ENCODE data around the gene CHAT.

CHAT gene

GRCh38 chr10:49596836-49597235 is 17.0 kb upstream of the CHAT start:
- DNase-seq (ENCODE audit: extremely low read depth in 1 of 2, low read depth in 1 of 2), result no peak

- no peak for DNase-seq (ENCODE audit: extremely low read depth in 1 of 2, low read depth in 1 of 2)
Observed at GRCh38 chr10:49597426-49598163, 16.2 kb upstream of the CHAT start.

- DNase-seq (ENCODE audit: extremely low read depth in 1 of 2, low read depth in 1 of 2), result no peak
Observed at GRCh38 chr10:49598164-49598856, 15.5 kb upstream of the CHAT start.

- DNase-seq (ENCODE audit: extremely low read depth in 1 of 2, low read depth in 1 of 2), result no peak
Observed at GRCh38 chr10:49598986-49599385, 14.9 kb upstream of the CHAT start.

- no peak for DNase-seq (ENCODE audit: extremely low read depth in 1 of 2, low read depth in 1 of 2)
Observed at GRCh38 chr10:49599546-49599945, 14.3 kb upstream of the CHAT start.

GRCh38 chr10:49600046-49600445 is 13.8 kb upstream of the CHAT start:
- no peak for DNase-seq (ENCODE audit: extremely low read depth in 1 of 2, low read depth in 1 of 2)

GRCh38 chr10:49600781-49601400 is 12.9 kb upstream of the CHAT start:
- DNase-seq (ENCODE audit: extremely low read depth in 1 of 2, low read depth in 1 of 2), result no peak

GRCh38 chr10:49601857-49602256 is 12.0 kb upstream of the CHAT start:
- DNase-seq (ENCODE audit: extremely low read depth in 1 of 2, low read depth in 1 of 2), result no peak

- DNase-seq (ENCODE audit: extremely low read depth in 1 of 2, low read depth in 1 of 2), result no peak
Observed at GRCh38 chr10:49602380-49603023, 11.3 kb upstream of the CHAT start.

- DNase-seq (ENCODE audit: extremely low read depth in 1 of 2, low read depth in 1 of 2), result no peak
Observed at GRCh38 chr10:49605216-49605938, 8.5 kb upstream of the CHAT start.

GRCh38 chr10:49605939-49606509 is 7.8 kb upstream of the CHAT start:
- no peak for DNase-seq (ENCODE audit: extremely low read depth in 1 of 2, low read depth in 1 of 2)

GRCh38 chr10:49606981-49607535 is 6.8 kb upstream of the CHAT start:
- DNase-seq (ENCODE audit: extremely low read depth in 1 of 2, low read depth in 1 of 2), result peak in 1 of 2 donors; percentile 40

- no peak for DNase-seq (ENCODE audit: extremely low read depth in 1 of 2, low read depth in 1 of 2)
Observed at GRCh38 chr10:49608166-49609005, 5.5 kb upstream of the CHAT start.

- DNase-seq (ENCODE audit: extremely low read depth in 1 of 2, low read depth in 1 of 2), result no peak
Observed at GRCh38 chr10:49609006-49609282, 4.9 kb upstream of the CHAT start.

- no peak for DNase-seq (ENCODE audit: extremely low read depth in 1 of 2, low read depth in 1 of 2)
Observed at GRCh38 chr10:49609283-49610113, 4.3 kb upstream of the CHAT start.

GRCh38 chr10:49610114-49610457 is 3.8 kb upstream of the CHAT start, which contains the start of gene SLC18A3:
SLC18A3 (plus strand) TSS chr10:49610310; CDS start chr10:49610741, 431 bp downstream.
- no peak for DNase-seq (ENCODE audit: extremely low read depth in 1 of 2, low read depth in 1 of 2)

- no peak for DNase-seq (ENCODE audit: extremely low read depth in 1 of 2, low read depth in 1 of 2)
Observed at GRCh38 chr10:49610458-49611165, 3.2 kb upstream of the CHAT start.

GRCh38 chr10:49611166-49611815 is 2.5 kb upstream of the CHAT start:
- DNase-seq (ENCODE audit: extremely low read depth in 1 of 2, low read depth in 1 of 2), result no peak
